K562 (cell line): ENCODE data around the gene SLC5A2. TPM values are rescaled to one million over a fixed set of nuclear protein-coding genes. Genes with fewer than 3 reads are reported as not detected.
A peak's percentile ranks its signal among the peaks of the same experiment; 100 is the strongest.

Experiments
- E2F3 ChIP-seq: fragments of 250-450 bp; sonication (Bioruptor Pico); IDR thresholded peaks from 2 replicates; pipeline ENCODE4 v1.4.0; 2020; ENCODE audit warnings: mild to moderate bottlenecking
- HDAC2 ChIP-seq: fragments of 450-650 bp; IDR thresholded peaks from 2 replicates; pipeline ENCODE4 v1.6.1; 2016; ENCODE audit warnings: mild to moderate bottlenecking
- RAD21 ChIP-seq, 2 experiments: fragments of 250-450 bp in 1 of 2; fragments of 450-650 bp in 1 of 2; sonication (Bioruptor Pico) in 1 of 2; formaldehyde crosslinking in 1 of 2; IDR thresholded peaks in 1 of 2; conservative IDR thresholded peaks in 1 of 2; 2 replicates each; pipeline versions ENCODE4 v1.4.0 to v1.8.0; 2020 to 2022; ENCODE audit warnings: mild to moderate bottlenecking in 2 of 2, moderate library complexity in 1 of 2
- TCF7 ChIP-seq: sonication (generic); IDR thresholded peaks from 2 replicates; pipeline ENCODE4 v1.6.1; 2016; ENCODE audit warnings: antibody characterized with exemption, borderline replicate concordance
- ZNF398 ChIP-seq: fragments of 250-450 bp; sonication (Bioruptor Pico); IDR thresholded peaks from 2 replicates; pipeline ENCODE4 v1.8.0; 2021; ENCODE audit warnings: moderate library complexity, mild to moderate bottlenecking, inconsistent platforms
- ZNF445 ChIP-seq: fragments of 250-450 bp; sonication (Bioruptor Pico); IDR thresholded peaks from 2 replicates; pipeline ENCODE4 v1.4.0; 2020; ENCODE audit warnings: low read depth, mild to moderate bottlenecking, moderate library complexity
- ZNF507 ChIP-seq: conservative IDR thresholded peaks from 2 replicates; pipeline ENCODE4 v1.6.1; 2017; ENCODE audit warnings: missing genetic modification characterization, missing compliant biosample characterization
- polyA plus RNA-seq, 8 experiments: library from polyadenylated mRNA; depleted of rRNA in 4 of 8; stranded (reverse) in 5 of 8; unstranded in 3 of 8; fragments of >200 nt; fragmentation: Nextera tagmentation in 2 of 8; fragmentation: Illumina TruSeq in 1 of 8; extraction: Ambion mirVana in 2 of 8; extraction: Trizol in 1 of 8; gene quantifications; 2 replicates each; pipeline versions ENCODE4 v1.2.1 to v1.2.3, GENCODE V29; 2011 to 2014; ENCODE audit warnings: inconsistent platforms in 1 of 8, missing spikeins in 1 of 8
- total RNA-seq, 7 experiments: library from RNA; depleted of rRNA in 6 of 7; stranded (reverse); fragments of >200 nt in 6 of 7; fragmentation: Illumina TruSeq in 2 of 7; extraction: Trizol in 2 of 7; gene quantifications; 2 replicates each; pipeline versions ENCODE4 v1.2.1 to v1.2.3, GENCODE V29; 2011 to 2021; ENCODE audit warnings: low replicate concordance in 1 of 7
- TF ChIP-seq, protein P1 (sequence below), 2 experiments: fragments of 450-650 bp; conservative IDR thresholded peaks; 2 replicates each; pipeline ENCODE4 v1.6.1; 2017; ENCODE audit warnings: mild to moderate bottlenecking in 2 of 2, moderate library complexity in 2 of 2
- TF ChIP-seq, protein P2 (sequence below), 2 experiments: fragments of 250-450 bp in 1 of 2; fragments of 450-650 bp in 1 of 2; sonication (Bioruptor Pico) in 1 of 2; IDR thresholded peaks; 2 replicates each; pipeline versions ENCODE4 v1.6.1 to v1.8.0; 2016 to 2021; ENCODE audit warnings: mild to moderate bottlenecking in 2 of 2, moderate library complexity in 2 of 2, missing compliant biosample characterization in 1 of 2, missing genetic modification characterization in 1 of 2
- TF ChIP-seq, protein P3 (sequence below): sonication (generic); formaldehyde crosslinking; IDR thresholded peaks from 2 replicates; pipeline ENCODE4 v1.8.0; 2022; ENCODE audit warnings: mild to moderate bottlenecking, missing genetic modification reagents

The SLC5A2 gene
- total and polyA plus RNA-seq, 9 of the 15 experiments (the other 6 are each of a cell fraction or from before 2014, with no cell fraction given), result 0.07 to 2.7 (median 2.2) TPM; not detected in 6

DNA sequence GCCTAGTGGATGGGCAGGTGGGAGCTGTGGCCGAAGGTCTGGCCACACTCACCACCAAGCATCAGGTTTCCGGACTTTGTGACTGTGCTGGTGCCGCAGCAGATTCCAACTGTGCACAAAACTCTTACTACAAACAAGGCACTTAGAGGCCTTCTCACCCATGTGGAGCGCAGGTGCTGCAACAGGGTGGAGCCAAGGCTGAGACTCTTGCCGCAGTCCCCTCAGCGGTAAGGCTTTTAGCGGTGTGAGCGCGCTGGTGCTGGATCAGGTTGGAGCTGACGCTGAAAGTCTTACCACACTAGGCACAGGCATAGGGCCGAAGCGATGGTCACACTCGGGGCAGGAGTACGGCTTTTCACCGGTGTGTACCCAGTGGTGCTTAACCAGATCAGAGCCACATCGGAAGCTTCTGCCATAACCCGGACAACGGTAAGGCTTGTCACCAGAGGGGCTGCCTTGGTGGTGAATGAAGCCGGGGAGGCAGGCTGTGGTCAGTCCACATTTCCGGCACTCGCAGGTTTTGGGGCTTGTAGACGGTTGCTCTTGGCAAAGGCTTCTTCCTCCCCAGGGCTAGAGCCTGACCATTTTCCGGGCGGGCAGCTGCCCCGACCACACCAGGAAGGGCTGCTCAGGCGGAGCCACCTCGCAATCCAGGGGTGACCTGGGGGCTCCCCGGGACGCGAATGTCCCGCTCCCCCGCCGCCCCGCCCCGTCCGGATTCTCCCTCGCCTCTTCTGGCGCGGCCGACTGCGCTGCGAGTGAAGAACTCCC lies 24.7 kb upstream of the SLC5A2 start (continued):
- TF ChIP-seq ZNF398, result no peak
- TF ChIP-seq ZNF507 (tag), result no peak
- TF ChIP-seq E2F3 (CRISPR knock-in tag), result 0 out of 2 replicates have a peak, but pooled peaks have one; percentile 47
- peak; percentile 5 to 32; a peak in 1 of 4 replicates for TF ChIP-seq RAD21 (CRISPR knock-in tag; conservative IDR thresholded peaks at IDR 0.05 in 1 of 2, IDR thresholded peaks at IDR 0.05 in 1 of 2)
- TF ChIP-seq, protein P1, sequence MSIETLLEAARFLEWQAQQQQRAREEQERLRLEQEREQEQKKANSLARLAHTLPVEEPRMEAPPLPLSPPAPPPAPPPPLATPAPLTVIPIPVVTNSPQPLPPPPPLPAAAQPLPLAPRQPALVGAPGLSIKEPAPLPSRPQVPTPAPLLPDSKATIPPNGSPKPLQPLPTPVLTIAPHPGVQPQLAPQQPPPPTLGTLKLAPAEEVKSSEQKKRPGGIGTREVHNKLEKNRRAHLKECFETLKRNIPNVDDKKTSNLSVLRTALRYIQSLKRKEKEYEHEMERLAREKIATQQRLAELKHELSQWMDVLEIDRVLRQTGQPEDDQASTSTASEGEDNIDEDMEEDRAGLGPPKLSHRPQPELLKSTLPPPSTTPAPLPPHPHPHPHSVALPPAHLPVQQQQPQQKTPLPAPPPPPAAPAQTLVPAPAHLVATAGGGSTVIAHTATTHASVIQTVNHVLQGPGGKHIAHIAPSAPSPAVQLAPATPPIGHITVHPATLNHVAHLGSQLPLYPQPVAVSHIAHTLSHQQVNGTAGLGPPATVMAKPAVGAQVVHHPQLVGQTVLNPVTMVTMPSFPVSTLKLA (conservative IDR thresholded peaks at IDR 0.05), result peak; percentile 28 to 61; a peak in 2 of 4 replicates
- TF ChIP-seq ZNF445 (CRISPR knock-in tag), result no peak
- TF ChIP-seq, protein P2, sequence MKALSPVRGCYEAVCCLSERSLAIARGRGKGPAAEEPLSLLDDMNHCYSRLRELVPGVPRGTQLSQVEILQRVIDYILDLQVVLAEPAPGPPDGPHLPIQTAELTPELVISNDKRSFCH (CRISPR knock-in tag; IDR thresholded peaks at IDR 0.05), result no peak
- TF ChIP-seq, protein P2 (tag; IDR thresholded peaks at IDR 0.05), result no peak
- TF ChIP-seq TCF7, result 0 out of 2 replicates have a peak, but pooled peaks have one; percentile 7
- TF ChIP-seq HDAC2, result peak; percentile 22; the same call in 1 of the 2 replicates
- TF ChIP-seq, protein P3, sequence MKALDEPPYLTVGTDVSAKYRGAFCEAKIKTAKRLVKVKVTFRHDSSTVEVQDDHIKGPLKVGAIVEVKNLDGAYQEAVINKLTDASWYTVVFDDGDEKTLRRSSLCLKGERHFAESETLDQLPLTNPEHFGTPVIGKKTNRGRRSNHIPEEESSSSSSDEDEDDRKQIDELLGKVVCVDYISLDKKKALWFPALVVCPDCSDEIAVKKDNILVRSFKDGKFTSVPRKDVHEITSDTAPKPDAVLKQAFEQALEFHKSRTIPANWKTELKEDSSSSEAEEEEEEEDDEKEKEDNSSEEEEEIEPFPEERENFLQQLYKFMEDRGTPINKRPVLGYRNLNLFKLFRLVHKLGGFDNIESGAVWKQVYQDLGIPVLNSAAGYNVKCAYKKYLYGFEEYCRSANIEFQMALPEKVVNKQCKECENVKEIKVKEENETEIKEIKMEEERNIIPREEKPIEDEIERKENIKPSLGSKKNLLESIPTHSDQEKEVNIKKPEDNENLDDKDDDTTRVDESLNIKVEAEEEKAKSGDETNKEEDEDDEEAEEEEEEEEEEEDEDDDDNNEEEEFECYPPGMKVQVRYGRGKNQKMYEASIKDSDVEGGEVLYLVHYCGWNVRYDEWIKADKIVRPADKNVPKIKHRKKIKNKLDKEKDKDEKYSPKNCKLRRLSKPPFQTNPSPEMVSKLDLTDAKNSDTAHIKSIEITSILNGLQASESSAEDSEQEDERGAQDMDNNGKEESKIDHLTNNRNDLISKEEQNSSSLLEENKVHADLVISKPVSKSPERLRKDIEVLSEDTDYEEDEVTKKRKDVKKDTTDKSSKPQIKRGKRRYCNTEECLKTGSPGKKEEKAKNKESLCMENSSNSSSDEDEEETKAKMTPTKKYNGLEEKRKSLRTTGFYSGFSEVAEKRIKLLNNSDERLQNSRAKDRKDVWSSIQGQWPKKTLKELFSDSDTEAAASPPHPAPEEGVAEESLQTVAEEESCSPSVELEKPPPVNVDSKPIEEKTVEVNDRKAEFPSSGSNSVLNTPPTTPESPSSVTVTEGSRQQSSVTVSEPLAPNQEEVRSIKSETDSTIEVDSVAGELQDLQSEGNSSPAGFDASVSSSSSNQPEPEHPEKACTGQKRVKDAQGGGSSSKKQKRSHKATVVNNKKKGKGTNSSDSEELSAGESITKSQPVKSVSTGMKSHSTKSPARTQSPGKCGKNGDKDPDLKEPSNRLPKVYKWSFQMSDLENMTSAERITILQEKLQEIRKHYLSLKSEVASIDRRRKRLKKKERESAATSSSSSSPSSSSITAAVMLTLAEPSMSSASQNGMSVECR (CRISPR knock-in tag), result peak; percentile 55; the same call in 1 of the 2 replicates
